ENCODE data around the gene PIEZO1. TPM values are rescaled to one million over a fixed set of nuclear protein-coding genes. Genes with fewer than 3 reads are reported as not detected.

Gene PIEZO1
- total and polyA plus RNA-seq, 8 donors = 16.3 to 255 (median 31.8) TPM

DNA sequence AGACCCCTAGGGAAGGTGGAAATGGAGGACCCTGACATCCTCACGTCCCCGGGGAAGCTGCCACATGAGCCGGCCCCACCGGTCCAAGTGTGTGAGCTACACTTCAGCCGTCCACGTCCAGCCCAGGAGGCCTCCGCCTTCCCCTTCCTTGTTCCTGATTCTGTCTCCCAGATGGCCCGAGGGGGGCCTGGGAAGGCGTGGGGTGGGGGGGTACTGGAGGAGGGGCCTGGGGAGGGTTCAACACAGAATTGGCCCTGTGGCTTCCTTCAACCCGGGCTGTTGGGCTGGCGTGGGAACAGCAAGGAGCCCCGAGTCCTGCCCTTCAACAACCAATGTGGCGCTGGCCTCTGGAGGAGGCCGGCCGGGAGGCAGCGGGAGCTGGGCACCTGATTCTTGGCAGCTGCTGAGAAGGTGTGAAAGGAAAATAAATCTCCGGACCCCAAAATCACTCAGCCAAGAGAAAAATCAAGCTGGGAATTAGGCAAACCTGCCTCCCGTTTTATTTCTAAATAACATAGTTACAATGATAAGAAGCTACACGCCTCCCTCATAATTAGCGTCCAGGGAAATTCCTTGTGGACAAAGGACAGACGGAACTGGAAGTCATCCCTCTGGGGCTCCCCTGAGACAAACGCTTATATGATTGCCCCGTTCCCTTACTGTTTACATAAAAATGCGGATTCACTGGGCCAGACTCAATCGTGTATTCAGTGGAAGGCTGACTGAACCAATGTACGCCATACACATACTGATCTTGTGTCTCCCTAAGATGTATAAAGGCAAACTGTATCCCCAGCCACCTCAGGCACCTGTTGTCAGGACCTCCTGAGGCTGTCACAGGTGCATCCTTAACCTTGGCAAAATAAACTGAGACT is 28.5 kb upstream of the PIEZO1 start:
- TF ChIP-seq, protein P1, sequence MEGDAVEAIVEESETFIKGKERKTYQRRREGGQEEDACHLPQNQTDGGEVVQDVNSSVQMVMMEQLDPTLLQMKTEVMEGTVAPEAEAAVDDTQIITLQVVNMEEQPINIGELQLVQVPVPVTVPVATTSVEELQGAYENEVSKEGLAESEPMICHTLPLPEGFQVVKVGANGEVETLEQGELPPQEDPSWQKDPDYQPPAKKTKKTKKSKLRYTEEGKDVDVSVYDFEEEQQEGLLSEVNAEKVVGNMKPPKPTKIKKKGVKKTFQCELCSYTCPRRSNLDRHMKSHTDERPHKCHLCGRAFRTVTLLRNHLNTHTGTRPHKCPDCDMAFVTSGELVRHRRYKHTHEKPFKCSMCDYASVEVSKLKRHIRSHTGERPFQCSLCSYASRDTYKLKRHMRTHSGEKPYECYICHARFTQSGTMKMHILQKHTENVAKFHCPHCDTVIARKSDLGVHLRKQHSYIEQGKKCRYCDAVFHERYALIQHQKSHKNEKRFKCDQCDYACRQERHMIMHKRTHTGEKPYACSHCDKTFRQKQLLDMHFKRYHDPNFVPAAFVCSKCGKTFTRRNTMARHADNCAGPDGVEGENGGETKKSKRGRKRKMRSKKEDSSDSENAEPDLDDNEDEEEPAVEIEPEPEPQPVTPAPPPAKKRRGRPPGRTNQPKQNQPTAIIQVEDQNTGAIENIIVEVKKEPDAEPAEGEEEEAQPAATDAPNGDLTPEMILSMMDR (IDR thresholded peaks at IDR 0.05) = no peak
- peak in 1 of 6 donors; percentile 83 for DNase-seq
- no peak for ATAC-seq
- intact Hi-C loops (cut with DNase I) = loop anchor here in 1 of 3 donors (10.0 kb wide), 1 partner anchor 361 kb away; the partner anchor contains the start of gene CDH15
- WGBS, 2 donors = 43 to 61% methylated on average over 24 to 26 of the region's 26 CpGs
- no peak overlapping the region for H3K4me3 ChIP-seq
- no peaks in the 10 kb centered on the region for H3K27me3 ChIP-seq
- H3K4me1 ChIP-seq = peaks cover 0 to 12% (median 11%) of the 10 kb centered on the region in 3 donors
- no peaks in the 10 kb centered on the region for H3K9me3 ChIP-seq
- H3K27ac ChIP-seq = no peak overlapping the region
- H3K36me3 ChIP-seq = no peaks in the 10 kb centered on the region
- FAIRE-seq = no peak

DNA sequence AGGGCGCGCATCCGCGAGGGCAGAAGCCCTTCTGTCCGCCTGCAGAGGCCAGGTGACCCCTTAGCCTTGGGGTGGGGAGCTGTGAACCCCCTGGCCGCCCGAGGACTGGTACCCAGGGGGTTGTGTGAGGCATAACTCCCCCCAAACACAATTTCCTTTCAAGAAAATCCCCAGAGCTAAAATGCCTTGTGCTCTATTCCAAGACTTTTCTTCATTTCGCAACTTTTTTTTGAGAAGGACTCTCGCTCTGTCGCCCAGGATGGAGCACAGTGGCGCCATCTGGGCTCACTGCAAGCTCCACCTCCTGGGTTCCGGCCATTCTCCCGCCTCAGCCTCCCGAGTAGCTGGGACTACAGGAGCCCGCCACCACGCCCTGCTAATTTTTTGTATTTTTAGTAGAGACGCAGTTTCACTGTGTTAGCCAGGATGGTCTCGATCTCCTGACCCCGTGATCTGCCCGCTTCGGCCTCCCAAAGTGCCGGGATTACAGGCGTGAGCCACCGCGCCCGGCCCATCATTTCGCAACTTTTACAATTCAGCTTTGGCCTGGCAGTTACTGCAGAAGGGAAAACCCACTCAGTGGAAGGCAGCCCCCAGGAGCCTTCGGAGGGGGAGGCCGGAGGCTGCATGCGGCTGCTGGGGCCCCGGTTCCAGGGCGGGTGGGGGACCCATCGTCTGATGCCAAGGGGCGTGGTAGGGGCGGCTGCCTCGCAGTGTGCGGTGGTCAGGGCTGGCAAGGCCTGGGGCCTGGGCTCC is 27.7 kb upstream of the PIEZO1 start:
- intact Hi-C loops (cut with DNase I) = loop anchor here in 1 of 3 donors (10.0 kb wide), 1 partner anchor 362 kb away; the partner anchor contains the start of gene CDH15
- no peaks in the 10 kb centered on the region for H3K9me3 ChIP-seq
- H3K36me3 ChIP-seq = no peaks in the 10 kb centered on the region
- peak overlapping the region; percentile 49 to 100 (median 78) for H3K4me3 ChIP-seq
- peak overlapping the region; percentile 85 to 95 (median 88) for H3K27ac ChIP-seq
- H3K27me3 ChIP-seq = no peaks in the 10 kb centered on the region
- ATAC-seq (no peak), DNase-seq (peak in 3 of 6 donors; percentile 51 to 63 (median 61)), FAIRE-seq (no peak)
- 49 to 53% methylated on average over 37 of the region's 37 CpGs for WGBS, 2 donors
- TF ChIP-seq, protein P1 (IDR thresholded peaks at IDR 0.05) = no peak
- peaks cover 0 to 12% (median 11%) of the 10 kb centered on the region in 3 donors for H3K4me1 ChIP-seq

DNA sequence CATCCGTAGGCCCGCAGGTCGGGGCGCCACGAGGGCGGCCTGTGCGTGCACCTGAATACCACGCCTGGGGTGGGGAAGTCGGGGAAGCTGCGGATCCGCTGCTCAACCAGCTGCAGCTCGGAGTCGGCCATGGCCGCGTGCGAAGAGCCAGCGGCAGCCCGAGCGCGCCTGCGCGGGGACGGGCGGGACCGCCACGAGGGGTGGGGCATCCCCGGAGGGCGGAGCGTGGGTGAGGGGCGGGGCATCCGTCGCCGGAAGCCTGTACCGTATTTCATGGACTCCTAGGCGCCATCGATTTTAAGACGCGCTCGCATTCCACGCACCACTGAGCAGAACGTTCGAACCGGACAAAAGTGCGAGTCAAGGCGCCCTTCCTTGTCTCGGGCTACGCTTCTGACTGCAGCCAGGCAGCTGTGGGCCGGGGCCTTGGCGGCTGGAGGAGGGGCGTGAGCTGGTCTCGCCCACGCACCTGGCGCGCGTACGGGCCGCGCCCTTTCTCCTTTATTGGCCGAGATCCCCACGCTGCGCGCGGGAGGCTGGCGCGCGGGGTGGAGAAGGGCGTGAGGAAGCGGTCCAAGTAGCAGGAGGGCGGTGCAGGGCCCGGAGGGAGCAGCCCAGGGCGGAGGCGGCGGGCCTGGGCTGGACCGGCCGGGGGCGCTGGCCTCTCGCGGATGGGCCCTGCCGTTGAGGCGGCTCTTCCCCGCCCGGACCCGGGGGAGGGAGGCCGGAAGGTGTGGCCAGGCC is 26.9 kb upstream of the PIEZO1 start, which contains the start of gene APRT:
APRT (minus strand) TSS at position 160 of the 744 bp plus-strand sequence; CDS start at position 131, 29 bp downstream.
- intact Hi-C loops (cut with DNase I) = loop anchor here in 1 of 3 donors (10.0 kb wide), 1 partner anchor 363 kb away; the partner anchor contains the start of gene CDH15
- Histone ChIP-seq H3K4me1 (peaks cover 0 to 12% (median 11%) of the 10 kb centered on the region in 3 donors), H3K27ac (peak within 1 kb of the TSS; percentile 85 to 95 (median 88)), H3K4me3 (peak within 1 kb of the TSS; percentile 73 to 100 (median 86)), H3K9me3 (no peaks in the 10 kb centered on the region), H3K27me3 (no peaks in the 10 kb centered on the region), H3K36me3 (no peaks in the 10 kb centered on the region)
- FAIRE-seq (no peak), DNase-seq (peak; percentile 93 to 100 (median 98)), ATAC-seq (peak; percentile 90 to 95 (median 92))
- TF ChIP-seq, protein P1 (IDR thresholded peaks at IDR 0.05) = no peak
- WGBS, 2 donors = 0 to 1% methylated on average over 64 to 84 of the region's 84 CpGs

DNA sequence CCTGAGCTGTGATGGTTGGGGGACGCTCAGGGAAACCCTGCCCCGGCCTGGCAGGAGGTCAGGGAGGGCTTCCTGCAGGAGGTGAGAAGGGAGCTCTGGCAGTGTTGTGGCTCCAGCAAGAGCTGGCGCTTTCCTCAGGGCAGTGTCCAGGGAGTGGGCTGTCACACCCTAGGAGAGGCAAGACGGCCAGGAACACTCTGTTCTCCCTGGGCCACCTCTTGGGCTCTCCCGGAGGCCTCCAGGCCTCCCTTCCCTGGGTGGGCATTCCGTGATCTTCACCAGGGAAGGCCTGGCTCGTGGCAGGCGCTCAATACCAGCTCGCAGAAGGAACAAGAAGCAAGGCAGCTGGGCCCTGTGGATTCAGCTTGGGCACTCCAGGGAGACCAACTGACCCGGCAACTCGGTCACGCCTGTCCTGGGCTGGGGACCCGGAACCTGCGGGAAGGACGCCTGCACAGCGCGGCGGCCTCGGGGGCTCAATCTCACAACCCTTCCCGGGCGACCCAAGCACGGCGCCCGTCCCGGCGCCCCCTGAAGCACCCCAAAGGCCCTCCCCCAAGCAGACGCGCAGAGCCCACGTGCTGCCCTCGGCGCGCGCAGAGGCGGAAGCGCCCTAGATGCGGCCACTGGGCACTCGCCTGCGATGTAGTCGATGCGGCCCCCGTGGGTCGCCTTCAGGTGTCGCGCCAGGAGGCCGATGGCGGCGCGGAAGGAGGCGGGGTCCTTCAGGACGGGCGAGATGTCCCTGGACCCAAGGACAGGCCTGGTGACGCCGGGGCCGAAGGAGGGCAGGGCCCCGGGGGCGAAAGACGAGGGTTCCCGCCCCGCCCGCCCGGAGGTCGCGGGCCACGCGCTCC is 26.1 kb upstream of the PIEZO1 start:
- ATAC-seq = peak; percentile 80 to 86 (median 83)
- H3K4me3 ChIP-seq = peak overlapping the region; percentile 73 to 100 (median 86)
- H3K9me3 ChIP-seq = no peaks in the 10 kb centered on the region
- FAIRE-seq = no peak
- peak; percentile 78 to 94 (median 86) for DNase-seq
- H3K4me1 ChIP-seq = peaks cover 0 to 12% (median 11%) of the 10 kb centered on the region in 3 donors
- no peaks in the 10 kb centered on the region for H3K36me3 ChIP-seq
- intact Hi-C loops (cut with DNase I) = loop anchor here in 1 of 3 donors (10.0 kb wide), 1 partner anchor 364 kb away; the partner anchor contains the start of gene CDH15
- H3K27ac ChIP-seq = peak overlapping the region; percentile 85 to 95 (median 88)
- H3K27me3 ChIP-seq = no peaks in the 10 kb centered on the region
- TF ChIP-seq, protein P1 (IDR thresholded peaks at IDR 0.05) = no peak
- 2 to 3% methylated on average over 52 to 65 of the region's 65 CpGs for WGBS, 2 donors

Measured in pancreas (tissue), 10 donors.